ENCODE measurements around the gene CD2AP. TPM values are rescaled to one million over a fixed set of nuclear protein-coding genes. Genes with fewer than 3 reads are reported as not detected.

The CD2AP gene
- total and polyA plus RNA-seq, 7 donors: 17.7 to 80.2 (median 21.8) TPM

DNA sequence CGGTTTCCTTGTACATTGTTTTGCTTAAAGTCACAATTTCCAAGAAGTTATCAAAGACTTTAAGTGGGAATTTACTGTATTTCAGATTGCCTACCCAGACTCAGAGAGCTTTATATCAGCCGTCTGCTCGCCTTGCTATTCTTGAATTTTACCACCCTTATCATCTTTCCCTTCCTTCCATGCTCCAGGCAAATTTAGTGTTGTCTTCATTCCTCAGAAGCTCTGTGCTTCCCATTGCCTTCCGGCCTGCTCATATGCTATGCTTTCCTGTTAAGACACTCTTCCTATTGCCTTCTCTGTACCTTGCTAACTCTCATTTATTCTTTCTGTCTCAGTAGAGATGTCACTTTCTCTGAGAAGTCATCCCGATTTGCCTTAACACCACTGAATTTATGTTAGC is 52.1 kb downstream of the CD2AP start:
- WGBS, 2 donors: 86 to 91% methylated on average over 5 of the region's 5 CpGs
- Histone ChIP-seq H3K27ac (no peak overlapping the region), H3K27me3 (no peaks in the 10 kb centered on the region), H3K4me3 (no peak overlapping the region), H3K36me3 (peaks cover 0 to 12% (median 0%) of the 10 kb centered on the region in 4 donors), H3K9me3 (no peaks in the 10 kb centered on the region), H3K4me1 (peaks cover 0 to 3% (median under 1%) of the 10 kb centered on the region in 4 donors)
- intact Hi-C loops (cut with DNase I): no loop called here
- TF ChIP-seq POLR2AphosphoS5 (IDR thresholded peaks at IDR 0.05): no peak
- TF ChIP-seq, protein P1, sequence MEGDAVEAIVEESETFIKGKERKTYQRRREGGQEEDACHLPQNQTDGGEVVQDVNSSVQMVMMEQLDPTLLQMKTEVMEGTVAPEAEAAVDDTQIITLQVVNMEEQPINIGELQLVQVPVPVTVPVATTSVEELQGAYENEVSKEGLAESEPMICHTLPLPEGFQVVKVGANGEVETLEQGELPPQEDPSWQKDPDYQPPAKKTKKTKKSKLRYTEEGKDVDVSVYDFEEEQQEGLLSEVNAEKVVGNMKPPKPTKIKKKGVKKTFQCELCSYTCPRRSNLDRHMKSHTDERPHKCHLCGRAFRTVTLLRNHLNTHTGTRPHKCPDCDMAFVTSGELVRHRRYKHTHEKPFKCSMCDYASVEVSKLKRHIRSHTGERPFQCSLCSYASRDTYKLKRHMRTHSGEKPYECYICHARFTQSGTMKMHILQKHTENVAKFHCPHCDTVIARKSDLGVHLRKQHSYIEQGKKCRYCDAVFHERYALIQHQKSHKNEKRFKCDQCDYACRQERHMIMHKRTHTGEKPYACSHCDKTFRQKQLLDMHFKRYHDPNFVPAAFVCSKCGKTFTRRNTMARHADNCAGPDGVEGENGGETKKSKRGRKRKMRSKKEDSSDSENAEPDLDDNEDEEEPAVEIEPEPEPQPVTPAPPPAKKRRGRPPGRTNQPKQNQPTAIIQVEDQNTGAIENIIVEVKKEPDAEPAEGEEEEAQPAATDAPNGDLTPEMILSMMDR (IDR thresholded peaks at IDR 0.05): no peak
- no peak for TF ChIP-seq EP300 (IDR thresholded peaks at IDR 0.05)
- TF ChIP-seq POLR2A (IDR thresholded peaks at IDR 0.05): no peak
- no peak for DNase-seq

DNA sequence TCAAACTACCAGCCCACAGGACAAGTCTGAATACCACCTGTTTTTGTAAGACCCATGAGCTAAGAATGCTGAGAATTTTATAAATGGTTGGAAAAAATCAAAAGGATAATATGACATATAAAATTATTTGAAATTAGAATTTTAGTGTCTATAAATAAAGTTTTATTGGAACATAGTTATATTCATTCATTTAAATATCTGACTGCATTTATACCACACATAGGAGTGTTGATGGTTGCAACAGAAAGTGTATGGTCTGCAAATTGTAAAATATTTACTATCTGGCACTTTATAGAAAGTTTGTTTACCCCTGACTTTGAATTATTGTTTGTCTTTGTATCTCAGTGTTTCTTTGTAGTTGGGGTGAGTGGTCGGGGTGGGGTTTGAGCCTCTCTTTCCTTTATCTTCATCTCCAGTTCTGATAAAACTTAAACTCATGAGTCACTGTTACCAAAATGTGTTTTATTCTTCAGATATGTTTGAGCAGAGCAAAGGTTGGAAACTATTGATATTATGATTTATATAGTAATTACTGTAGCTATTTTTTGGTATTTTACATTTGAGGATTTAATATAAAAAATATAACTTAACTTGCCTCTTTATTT is 55.5 kb downstream of the CD2AP start:
- H3K36me3 ChIP-seq: peaks cover 0 to 15% (median 0%) of the 10 kb centered on the region in 4 donors
- H3K27ac ChIP-seq: no peak overlapping the region
- H3K4me3 ChIP-seq: no peak overlapping the region
- DNase-seq: no peak
- 26 to 72% methylated on average over 1 of the region's 1 CpG for WGBS, 2 donors
- no peaks in the 10 kb centered on the region for H3K27me3 ChIP-seq
- intact Hi-C loops (cut with DNase I): no loop called here
- H3K9me3 ChIP-seq: no peaks in the 10 kb centered on the region
- TF ChIP-seq EP300 (IDR thresholded peaks at IDR 0.05) (no peak), POLR2A (IDR thresholded peaks at IDR 0.05) (no peak), POLR2AphosphoS5 (IDR thresholded peaks at IDR 0.05) (no peak)
- TF ChIP-seq, protein P1 (IDR thresholded peaks at IDR 0.05): no peak
- H3K4me1 ChIP-seq: peaks cover 0 to 6% (median 0%) of the 10 kb centered on the region in 4 donors

DNA sequence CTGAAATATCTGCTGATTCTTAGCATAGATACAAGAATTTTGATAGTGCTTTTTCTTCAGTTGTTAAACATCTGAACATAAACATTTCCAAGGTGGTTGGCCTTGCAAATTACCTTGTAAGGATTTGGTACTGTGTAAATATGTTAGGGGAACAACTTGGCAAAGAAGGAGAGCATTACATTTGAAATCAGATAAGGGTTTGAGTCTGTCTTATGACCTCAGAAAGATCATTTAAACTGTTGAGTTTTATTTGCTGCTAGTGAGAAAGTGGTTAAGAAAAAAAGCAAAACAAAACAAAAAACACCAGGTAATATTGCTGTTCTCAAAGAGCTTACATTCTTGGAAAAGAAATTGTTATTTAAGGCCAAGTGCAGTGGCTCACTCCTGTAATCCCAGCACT is 56.5 kb downstream of the CD2AP start:
- no peak for DNase-seq
- Histone ChIP-seq H3K27ac (no peak overlapping the region), H3K4me3 (no peak overlapping the region), H3K4me1 (peaks cover 0 to 6% (median 0%) of the 10 kb centered on the region in 4 donors), H3K27me3 (no peaks in the 10 kb centered on the region), H3K36me3 (peaks cover 0 to 15% (median 0%) of the 10 kb centered on the region in 4 donors), H3K9me3 (no peaks in the 10 kb centered on the region)
- TF ChIP-seq, protein P1 (IDR thresholded peaks at IDR 0.05): no peak
- TF ChIP-seq EP300 (IDR thresholded peaks at IDR 0.05) (no peak), POLR2AphosphoS5 (IDR thresholded peaks at IDR 0.05) (no peak), POLR2A (IDR thresholded peaks at IDR 0.05) (no peak)
- intact Hi-C loops (cut with DNase I): no loop called here

DNA sequence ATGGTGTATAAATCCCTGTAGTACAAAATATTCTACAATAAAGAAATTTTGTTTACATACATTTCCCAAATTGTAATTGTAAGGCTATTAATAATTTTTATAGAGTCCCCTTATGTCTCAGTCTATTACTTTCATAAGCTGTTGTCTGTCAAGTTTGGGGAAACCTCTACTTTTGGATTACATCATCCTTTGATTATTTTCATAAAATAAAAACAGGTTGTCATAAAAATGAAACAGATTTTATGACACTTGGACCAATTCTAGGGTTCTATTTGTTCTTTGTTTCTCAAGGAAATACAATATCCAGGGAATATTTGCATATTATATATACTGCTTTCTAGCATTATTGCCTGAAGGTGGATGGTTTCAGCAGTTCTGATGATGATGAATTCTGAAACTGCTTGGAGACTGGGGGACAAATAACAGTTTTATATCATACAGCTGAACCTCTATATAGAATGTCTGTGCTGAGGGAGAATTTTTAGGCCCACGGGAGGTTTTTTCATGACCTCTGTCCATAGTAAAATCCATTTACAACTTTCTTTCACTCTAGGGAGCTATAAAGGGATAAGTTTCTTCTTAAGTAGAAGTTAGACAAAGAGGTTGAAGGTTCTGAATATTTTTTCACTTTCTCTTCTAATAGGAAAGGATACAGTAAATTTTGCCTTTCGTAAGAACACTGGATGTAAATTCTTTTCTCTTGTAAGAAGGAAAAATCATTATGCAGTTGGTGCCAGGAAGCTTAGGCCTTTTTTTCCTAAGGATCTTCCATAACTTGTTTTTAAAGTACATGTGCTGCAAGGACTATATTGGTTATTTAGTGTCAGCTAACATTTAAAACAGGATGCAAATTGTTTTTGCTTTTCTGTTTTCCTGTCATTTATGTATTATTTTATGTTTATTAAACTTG is 58.0 kb downstream of the CD2AP start:
- WGBS, 2 donors: 37 to 60% methylated on average over 2 of the region's 2 CpGs
- intact Hi-C loops (cut with DNase I): no loop called here
- TF ChIP-seq POLR2AphosphoS5 (IDR thresholded peaks at IDR 0.05) (no peak), POLR2A (IDR thresholded peaks at IDR 0.05) (no peak), EP300 (IDR thresholded peaks at IDR 0.05) (no peak)
- TF ChIP-seq, protein P1 (IDR thresholded peaks at IDR 0.05): no peak

More for the DNA sequence above, 58.0 kb downstream of the CD2AP start:
- H3K9me3 ChIP-seq: no peaks in the 10 kb centered on the region
- no peak for DNase-seq
- H3K36me3 ChIP-seq: peaks cover 0 to 15% (median 0%) of the 10 kb centered on the region in 4 donors
- H3K4me3 ChIP-seq: no peak overlapping the region
- H3K27ac ChIP-seq: no peak overlapping the region
- peaks cover 0 to 6% (median 0%) of the 10 kb centered on the region in 4 donors for H3K4me1 ChIP-seq
- H3K27me3 ChIP-seq: no peaks in the 10 kb centered on the region

Measured in sigmoid colon (tissue), 7 donors.